RWPE1 (cell line): ENCODE results near the gene NMD3.

Experiments used
- CTCF ChIA-PET: fragments of 350-600 bp; sonication (Branson Sonifier 250); formaldehyde crosslinking; extraction: SDS; loops from one replicate; lab custom pipeline; 2021; lab: Yijun Ruan, JAX
- POLR2A ChIA-PET: fragments of 400-600 bp; formaldehyde crosslinking; extraction: SDS; loops from one replicate; lab custom pipeline; 2020; ENCODE audit warnings: antibody characterized with exemption; ENCODE audit not compliant: low non-redundant PET; lab: Yijun Ruan, JAX
- DNase-seq: peaks from one replicate; pipeline ENCODE4 v3.0.0; 2012; ENCODE audit warnings: low spot score
- H3K27ac ChIP-seq: fragments of 450-650 bp; 2 replicates; pipeline ENCODE4 v1.5.1; 2017
- TF ChIP-seq, protein P1 (sequence below): fragments of 450-650 bp; conservative IDR thresholded peaks from 2 replicates; pipeline ENCODE4 v1.5.1; 2017; ENCODE audit warnings: low read depth, mild to moderate bottlenecking

The NMD3 gene

DNA sequence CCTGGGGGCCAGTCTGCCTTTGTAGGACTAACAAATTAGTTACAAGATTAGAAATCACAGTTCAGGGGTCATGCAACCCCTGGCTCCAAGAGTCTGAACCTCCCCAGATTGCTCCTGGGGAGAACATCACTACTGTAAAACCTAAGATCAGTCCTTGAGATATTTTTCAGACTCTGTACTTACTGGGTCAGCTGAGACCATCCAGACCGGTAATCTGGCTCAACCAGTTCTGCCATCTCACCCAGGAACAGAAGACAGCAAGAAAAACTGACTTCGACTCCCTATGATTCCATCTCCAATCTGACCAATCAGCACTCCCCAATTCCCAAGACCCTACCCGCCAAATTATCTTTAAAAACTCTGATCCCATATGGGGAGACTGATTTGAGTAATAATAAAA is 47.5 kb downstream of the NMD3 start:
- DNase-seq = no peak
- ChIA-PET POLR2A (no interaction called here), CTCF (interaction anchor here (0.6 kb wide), 4 partner anchors 52 to 158 kb away, joined by 3 to 5 read pairs (median 4); no protein-coding TSS in a partner anchor)
- TF ChIP-seq, protein P1, sequence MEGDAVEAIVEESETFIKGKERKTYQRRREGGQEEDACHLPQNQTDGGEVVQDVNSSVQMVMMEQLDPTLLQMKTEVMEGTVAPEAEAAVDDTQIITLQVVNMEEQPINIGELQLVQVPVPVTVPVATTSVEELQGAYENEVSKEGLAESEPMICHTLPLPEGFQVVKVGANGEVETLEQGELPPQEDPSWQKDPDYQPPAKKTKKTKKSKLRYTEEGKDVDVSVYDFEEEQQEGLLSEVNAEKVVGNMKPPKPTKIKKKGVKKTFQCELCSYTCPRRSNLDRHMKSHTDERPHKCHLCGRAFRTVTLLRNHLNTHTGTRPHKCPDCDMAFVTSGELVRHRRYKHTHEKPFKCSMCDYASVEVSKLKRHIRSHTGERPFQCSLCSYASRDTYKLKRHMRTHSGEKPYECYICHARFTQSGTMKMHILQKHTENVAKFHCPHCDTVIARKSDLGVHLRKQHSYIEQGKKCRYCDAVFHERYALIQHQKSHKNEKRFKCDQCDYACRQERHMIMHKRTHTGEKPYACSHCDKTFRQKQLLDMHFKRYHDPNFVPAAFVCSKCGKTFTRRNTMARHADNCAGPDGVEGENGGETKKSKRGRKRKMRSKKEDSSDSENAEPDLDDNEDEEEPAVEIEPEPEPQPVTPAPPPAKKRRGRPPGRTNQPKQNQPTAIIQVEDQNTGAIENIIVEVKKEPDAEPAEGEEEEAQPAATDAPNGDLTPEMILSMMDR = no peak
- H3K27ac ChIP-seq = no peak overlapping the region

DNA sequence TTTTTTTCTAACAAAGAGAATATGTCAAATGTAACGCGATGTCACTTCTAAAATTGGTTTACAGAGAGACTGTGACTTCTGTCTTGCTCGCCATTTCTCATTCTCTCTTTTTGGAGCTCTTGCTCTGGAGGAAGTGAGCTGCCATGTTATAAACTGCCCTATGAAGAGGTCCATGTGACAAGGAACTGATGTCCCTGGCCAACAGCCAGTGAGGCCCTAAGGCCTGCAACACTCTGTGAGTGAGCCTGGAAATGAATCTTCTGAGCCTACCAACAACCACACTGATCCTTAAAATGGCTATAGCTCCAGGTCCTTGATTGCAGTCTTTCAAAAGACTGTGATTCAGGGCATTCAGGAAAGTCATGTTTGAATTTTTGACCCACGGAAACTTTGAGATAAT is 49.9 kb downstream of the NMD3 start:
- no peak overlapping the region for H3K27ac ChIP-seq
- ChIA-PET CTCF (interaction anchor here (0.6 kb wide), 1 partner anchor 334 kb away, joined by 4 read pairs; no protein-coding TSS in a partner anchor), POLR2A (no interaction called here)
- no peak for DNase-seq
- TF ChIP-seq, protein P1 = no peak

DNA sequence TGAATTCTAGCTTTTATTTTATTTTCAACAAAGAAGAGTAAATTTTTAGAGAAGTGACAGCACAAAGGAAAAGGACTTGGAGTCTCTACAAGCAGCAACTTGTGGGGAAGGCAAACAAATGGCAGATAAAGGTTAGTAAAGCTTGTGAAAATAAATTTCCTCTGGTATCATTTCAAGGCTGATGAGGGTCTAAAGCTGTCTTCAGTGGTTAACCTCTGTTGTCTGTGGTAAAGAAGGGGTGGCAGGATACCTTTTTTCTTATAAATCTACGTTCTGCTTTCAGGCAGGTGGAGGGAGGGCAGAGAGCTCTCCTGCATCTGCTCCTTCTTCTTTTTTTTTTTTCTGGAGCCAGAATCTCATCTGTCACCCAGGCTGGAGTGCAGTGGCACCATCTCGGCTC is 50.5 kb downstream of the NMD3 start:
- TF ChIP-seq, protein P1 = no peak
- no peak overlapping the region for H3K27ac ChIP-seq
- ChIA-PET CTCF (interaction anchor here (0.9 kb wide), 1 partner anchor 9 kb away, joined by 3 read pairs; no protein-coding TSS in a partner anchor), POLR2A (no interaction called here)
- no peak for DNase-seq

DNA sequence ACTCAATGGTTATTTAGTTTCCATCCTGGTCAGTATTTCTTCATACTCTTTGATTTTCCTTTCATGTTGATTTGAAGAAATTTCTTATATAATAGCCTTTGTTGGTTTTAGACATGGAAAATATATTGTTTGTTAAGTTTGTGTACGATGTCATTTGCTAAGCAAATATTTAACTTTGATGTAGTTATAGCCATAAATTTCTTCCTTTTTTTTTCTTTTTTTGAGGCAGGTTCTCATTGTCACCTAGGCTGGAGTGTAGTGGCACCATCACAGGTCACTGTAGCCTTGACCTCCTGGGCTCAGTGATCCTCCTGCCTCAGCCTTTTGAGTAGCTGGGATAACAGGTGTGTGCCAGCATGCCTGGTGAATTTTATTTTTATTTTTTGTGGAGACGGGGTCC is 51.4 kb downstream of the NMD3 start:
- no peak for DNase-seq
- ChIA-PET CTCF (interaction anchor here (0.7 to 0.9 kb wide), 2 partner anchors 9 to 135 kb away, joined by 3 read pairs; no protein-coding TSS in a partner anchor), POLR2A (no interaction called here)
- TF ChIP-seq, protein P1 = no peak
- H3K27ac ChIP-seq = no peak overlapping the region

DNA sequence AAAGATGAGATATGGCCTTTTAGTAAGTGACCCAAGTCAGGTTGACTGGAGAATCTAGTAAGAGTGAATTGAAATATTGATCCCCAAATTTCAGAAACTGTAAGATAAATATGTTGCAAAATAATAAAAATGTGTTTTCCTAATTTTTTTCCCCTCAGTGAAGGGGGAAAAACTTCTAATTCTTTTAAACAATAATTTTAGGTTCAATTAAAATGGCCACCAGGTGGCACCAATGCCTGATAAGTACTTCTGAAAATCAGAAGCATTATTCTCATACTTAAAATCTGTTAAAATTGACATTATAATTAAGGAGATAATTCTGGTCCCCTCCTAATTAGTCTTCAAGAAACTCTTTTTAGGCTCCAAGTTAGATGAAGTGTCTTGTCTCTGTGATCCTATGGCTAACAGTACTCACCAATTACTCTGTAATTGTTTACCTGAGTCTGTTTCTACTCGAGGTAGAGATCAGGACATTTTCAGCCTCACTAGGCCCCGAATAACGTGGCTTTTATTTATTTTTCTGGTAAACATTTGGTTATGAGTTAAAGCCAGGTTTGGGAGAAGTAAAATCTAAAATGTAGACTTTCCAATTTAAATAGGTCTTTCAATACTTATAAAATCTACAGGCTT is 52.6 kb downstream of the NMD3 start:
- POLR2A ChIA-PET = no interaction called here
- CTCF ChIA-PET = no interaction called here
- no peak for DNase-seq
- TF ChIP-seq, protein P1 = peak; percentile 53
- H3K27ac ChIP-seq = no peak overlapping the region

DNA sequence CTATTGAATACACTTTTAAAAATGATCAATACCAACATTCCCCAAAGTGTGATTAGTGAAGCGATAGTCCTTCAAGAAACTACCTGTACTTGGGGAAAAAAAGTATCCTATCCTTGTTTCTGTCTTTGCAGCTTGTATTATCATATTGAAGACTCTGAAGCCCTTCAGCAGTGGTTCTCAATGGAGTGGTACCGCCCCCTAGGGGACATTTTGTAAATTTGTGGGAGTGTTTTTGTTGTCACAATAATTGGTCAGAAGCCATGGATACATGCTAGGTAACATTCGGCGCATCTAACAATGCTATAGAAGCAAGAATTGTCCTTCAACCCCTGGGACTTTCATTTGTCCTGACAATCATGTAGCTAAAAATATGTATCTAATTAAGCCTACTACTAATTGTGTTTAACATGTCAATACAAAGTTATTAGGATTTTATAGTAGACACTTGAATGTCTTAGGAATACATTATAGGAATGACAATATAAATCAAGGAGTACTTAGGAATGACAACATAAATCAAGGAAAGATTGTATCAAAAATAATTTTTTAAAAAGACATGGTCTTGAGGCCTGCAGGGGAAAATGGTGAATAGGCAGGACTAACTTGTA is 53.7 kb downstream of the NMD3 start:
- DNase-seq = no peak
- CTCF ChIA-PET = interaction anchor here (0.6 to 1.6 kb wide), 10 partner anchors 24 to 572 kb away, joined by 3 to 6 read pairs (median 3); no protein-coding TSS in a partner anchor
- TF ChIP-seq, protein P1 = peak; percentile 43
- POLR2A ChIA-PET = no interaction called here
- H3K27ac ChIP-seq = no peak overlapping the region
